Astrocyte of the spinal cord (primary cell): ENCODE results near the gene RBM24.
"Not testable (repeated sequence)": the region's sequence is repeated elsewhere in the genome, so short reads cannot be mapped to it uniquely, and the experiment has no call there.

Experiments
- DNase-seq: peaks from one replicate; pipeline ENCODE4 v3.0.0; 2011; ENCODE audit warnings: low read depth, low spot score
- H3K4me3 ChIP-seq: 2 replicates; pipeline ENCODE4 v1.5.1; 2011; ENCODE audit warnings: low read depth, mild to moderate bottlenecking, low read length, moderate library complexity
- CTCF ChIP-seq: IDR thresholded peaks from 2 replicates; pipeline ENCODE4 v1.5.1; 2012; ENCODE audit warnings: low read depth, mild to moderate bottlenecking, low read length, inconsistent platforms
- in situ Hi-C: cut with HindIII; loops from 2 replicates; pipeline ENCODE4 v1.10.0; 2017; ENCODE audit warnings: low sequenced_read_pairs

The RBM24 gene

GRCh38 chr6:17305219-17306001 lies 24.2 kb downstream of the RBM24 start:
- no peak overlapping the region for H3K4me3 ChIP-seq
- in situ Hi-C loops: no loop called here
- DNase-seq: peak; percentile 66
- TF ChIP-seq CTCF: no peak

GRCh38 chr6:17311595-17312311 lies 30.6 kb downstream of the RBM24 start:
- DNase-seq: peak; percentile 47
- in situ Hi-C loops: no loop called here

GRCh38 chr6:17313238-17313637 lies 32.1 kb downstream of the RBM24 start:
- H3K4me3 ChIP-seq, in situ Hi-C loops, DNase-seq: not testable (repeated sequence)

More at GRCh38 chr6:17311595-17312311, 30.6 kb downstream of the RBM24 start:
- H3K4me3 ChIP-seq: no peak overlapping the region
- no peak for TF ChIP-seq CTCF

- DNase-seq: no peak
- in situ Hi-C loops: no loop called here
- no peak for TF ChIP-seq CTCF
- no peak overlapping the region for H3K4me3 ChIP-seq
Observed at GRCh38 chr6:17313971-17314370, 32.8 kb downstream of the RBM24 start.

GRCh38 chr6:17315262-17315661 lies 34.1 kb downstream of the RBM24 start:
- H3K4me3 ChIP-seq: no peak overlapping the region
- no peak for TF ChIP-seq CTCF
- DNase-seq: no peak
- in situ Hi-C loops: no loop called here

GRCh38 chr6:17318435-17319165 lies 37.4 kb downstream of the RBM24 start:
- H3K4me3 ChIP-seq: no peak overlapping the region

GRCh38 chr6:17320266-17320665 lies 39.1 kb downstream of the RBM24 start:
- DNase-seq, in situ Hi-C loops, H3K4me3 ChIP-seq: not testable (repeated sequence)

More at GRCh38 chr6:17318435-17319165, 37.4 kb downstream of the RBM24 start:
- in situ Hi-C loops: no loop called here
- no peak for DNase-seq
- no peak for TF ChIP-seq CTCF
